HG02623 (cell line): Measurements from ENCODE around the gene RNFT2.

ENCODE experiments used
- ATAC-seq: cut with Tn5 transposase; IDR thresholded peaks from one replicate; pipeline ENCODE4 v1.9.1; 2021; ENCODE audit warnings: moderate library complexity; ENCODE audit not compliant: unreplicated experiment

RNFT2 gene

GRCh38 chr12:116709768-116710167 is 28.3 kb upstream of the RNFT2 start:
- no peak for ATAC-seq

GRCh38 chr12:116710370-116711150 is 27.6 kb upstream of the RNFT2 start:
- no peak for ATAC-seq

- no peak for ATAC-seq
Observed at GRCh38 chr12:116712458-116713303, 25.4 kb upstream of the RNFT2 start.

GRCh38 chr12:116713527-116713926 is 24.6 kb upstream of the RNFT2 start:
- ATAC-seq: no peak

- no peak for ATAC-seq
Observed at GRCh38 chr12:116714175-116714574, 23.9 kb upstream of the RNFT2 start.

- ATAC-seq: no peak
Observed at GRCh38 chr12:116717466-116718437, 20.4 kb upstream of the RNFT2 start.

GRCh38 chr12:116718655-116719454 is 19.3 kb upstream of the RNFT2 start:
- ATAC-seq: no peak

GRCh38 chr12:116719731-116720528 is 18.2 kb upstream of the RNFT2 start:
- ATAC-seq: no peak

GRCh38 chr12:116722245-116722644 is 15.9 kb upstream of the RNFT2 start:
- no peak for ATAC-seq

GRCh38 chr12:116726694-116727093 is 11.4 kb upstream of the RNFT2 start:
- no peak for ATAC-seq

GRCh38 chr12:116727261-116727660 is 10.9 kb upstream of the RNFT2 start:
- ATAC-seq: no peak

GRCh38 chr12:116727891-116728290 is 10.2 kb upstream of the RNFT2 start:
- ATAC-seq: no peak

- ATAC-seq: no peak
Observed at GRCh38 chr12:116731801-116732200, 6.3 kb upstream of the RNFT2 start.

- no peak for ATAC-seq
Observed at GRCh38 chr12:116734156-116734768, 3.9 kb upstream of the RNFT2 start.

- no peak for ATAC-seq
Observed at GRCh38 chr12:116735084-116735483, 3.0 kb upstream of the RNFT2 start.

GRCh38 chr12:116735951-116736599 is 2.0 kb upstream of the RNFT2 start:
- ATAC-seq: no peak

GRCh38 chr12:116736962-116737773 is 947 bp upstream of the RNFT2 start:
- no peak for ATAC-seq
